ENCODE results near the gene BIRC3.

BIRC3 gene

DNA sequence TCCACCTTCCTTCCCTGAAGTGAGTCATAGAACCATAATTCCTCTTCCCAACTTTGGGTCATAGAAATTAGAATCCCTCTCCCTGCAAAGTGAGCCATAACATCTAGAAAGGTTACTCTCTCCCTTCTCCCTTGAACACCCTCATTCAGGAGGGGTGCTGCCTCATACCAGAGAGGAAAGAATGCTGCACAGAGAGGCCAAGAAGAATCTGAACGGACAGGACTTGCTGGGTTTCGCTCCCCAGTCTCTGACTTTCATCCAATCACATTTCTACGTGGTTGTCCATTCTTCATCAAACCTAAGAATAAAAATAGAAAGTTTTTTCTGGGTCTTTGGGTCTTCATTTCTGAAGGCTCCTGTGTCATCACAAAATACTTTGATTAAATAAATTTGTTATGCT is 31.0 kb upstream of the BIRC3 start:
- peaks cover 0 to 3% (median 0%) of the 10 kb centered on the region in 5 experiments for H3K27me3 ChIP-seq (replicated peaks in 2 of 5; ENCODE audit: control insufficient read depth in 4 of 5, insufficient read depth in 5 of 5, low read length in 4 of 5)
- no peaks in the 10 kb centered on the region for H3K9me3 ChIP-seq (ENCODE audit: control extremely low read depth in 1 of 5, control insufficient read depth in 4 of 5, insufficient read depth in 2 of 5, low read depth in 1 of 5, low read length in 4 of 5)
- no peak for DNase-seq
- no peak overlapping the region for H3K27ac ChIP-seq (ENCODE audit: insufficient read depth in 1 of 2, low read depth in 1 of 2, low read length in 2 of 2, poor library complexity in 1 of 2, severe bottlenecking in 2 of 2)
- no peak overlapping the region for H3K4me3 ChIP-seq (ENCODE audit: control insufficient read depth in 1 of 7, extremely low read depth in 1 of 7, insufficient read depth in 4 of 7, low read depth in 2 of 7, low read length in 6 of 7)
- WGBS (ENCODE audit: insufficient coverage), result no CpG with 5 or more reads among the region's 3 CpGs
- ChIA-PET CTCF (interaction anchor here (1.2 to 1.9 kb wide), 2 partner anchors 14 to 328 kb away, joined by 3 to 5 read pairs; no protein-coding TSS in a partner anchor), POLR2A (no interaction called here)
- H3K36me3 ChIP-seq (ENCODE audit: control insufficient read depth in 4 of 4, insufficient read depth in 4 of 4, low read length in 3 of 4), result no peaks in the 10 kb centered on the region
- peaks cover 4 to 26% (median 14%) of the 10 kb centered on the region in 4 experiments for H3K4me1 ChIP-seq (ENCODE audit: control extremely low read depth in 1 of 4, control insufficient read depth in 4 of 4, insufficient read depth in 4 of 4, low read length in 3 of 4)

DNA sequence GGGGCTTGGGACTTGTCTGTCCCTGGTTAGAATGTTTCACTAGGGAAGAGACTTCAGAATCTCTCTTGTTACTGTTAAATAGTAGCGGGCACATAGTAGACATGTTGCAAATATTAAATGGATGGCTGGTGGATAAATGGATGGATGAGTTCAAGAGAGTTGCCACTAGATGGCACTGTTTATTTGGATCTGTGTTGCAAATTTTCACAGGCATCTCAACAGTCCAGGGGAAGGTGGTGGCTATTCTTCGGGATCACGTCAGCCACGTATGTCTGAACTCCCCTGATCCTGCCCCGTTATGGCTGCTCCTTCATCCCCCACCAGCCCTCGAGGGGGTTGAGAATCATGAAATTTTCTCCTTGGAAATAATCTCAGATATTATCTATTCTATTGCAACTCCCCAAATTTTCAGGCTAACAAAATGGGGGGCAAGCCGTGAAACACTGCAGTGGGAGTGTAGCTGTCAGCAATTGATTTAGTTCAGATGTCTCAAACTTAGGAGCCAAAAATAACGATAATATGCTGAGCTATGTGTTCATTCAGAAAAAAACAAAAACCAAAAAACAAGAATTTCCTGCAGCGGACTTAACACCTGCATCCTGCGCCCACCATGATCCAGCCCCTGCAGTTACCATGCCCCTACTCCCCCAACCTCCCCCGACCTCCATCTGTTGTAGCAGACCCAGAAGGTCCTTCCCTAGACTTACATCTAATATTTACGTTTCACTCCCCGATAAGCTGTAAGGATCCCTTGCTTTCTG is 29.1 kb upstream of the BIRC3 start:
- 44% methylated on average over 6 of the region's 13 CpGs for WGBS (ENCODE audit: insufficient coverage)
- CTCF ChIA-PET, result interaction anchor here (0.6 to 9.8 kb wide), 27 partner anchors 8 to 377 kb away, joined by 3 to 142 read pairs (median 5); partner anchors contain the start of gene BIRC3
- Histone ChIP-seq H3K27ac (ENCODE audit: insufficient read depth in 1 of 2, low read depth in 1 of 2, low read length in 2 of 2, poor library complexity in 1 of 2, severe bottlenecking in 2 of 2) (no peak overlapping the region), H3K4me1 (ENCODE audit: control extremely low read depth in 1 of 4, control insufficient read depth in 4 of 4, insufficient read depth in 4 of 4, low read length in 3 of 4) (peaks cover 4 to 26% (median 14%) of the 10 kb centered on the region in 4 experiments), H3K9me3 (ENCODE audit: control extremely low read depth in 1 of 5, control insufficient read depth in 4 of 5, insufficient read depth in 2 of 5, low read depth in 1 of 5, low read length in 4 of 5) (no peaks in the 10 kb centered on the region), H3K4me3 (ENCODE audit: control insufficient read depth in 1 of 7, extremely low read depth in 1 of 7, insufficient read depth in 4 of 7, low read depth in 2 of 7, low read length in 6 of 7) (peak overlapping the region in 6 of 7 experiments; percentile 7 to 79 (median 46)), H3K36me3 (ENCODE audit: control insufficient read depth in 4 of 4, insufficient read depth in 4 of 4, low read length in 3 of 4) (no peaks in the 10 kb centered on the region), H3K27me3 (replicated peaks in 2 of 5; ENCODE audit: control insufficient read depth in 4 of 5, insufficient read depth in 5 of 5, low read length in 4 of 5) (no peaks in the 10 kb centered on the region)
- DNase-seq, result peak; percentile 76 to 82 (median 82)
- POLR2A ChIA-PET, result interaction anchor here (2.2 kb wide), 1 partner anchor 59 kb away, joined by 9 read pairs; the partner anchor contains the start of gene BIRC2

DNA sequence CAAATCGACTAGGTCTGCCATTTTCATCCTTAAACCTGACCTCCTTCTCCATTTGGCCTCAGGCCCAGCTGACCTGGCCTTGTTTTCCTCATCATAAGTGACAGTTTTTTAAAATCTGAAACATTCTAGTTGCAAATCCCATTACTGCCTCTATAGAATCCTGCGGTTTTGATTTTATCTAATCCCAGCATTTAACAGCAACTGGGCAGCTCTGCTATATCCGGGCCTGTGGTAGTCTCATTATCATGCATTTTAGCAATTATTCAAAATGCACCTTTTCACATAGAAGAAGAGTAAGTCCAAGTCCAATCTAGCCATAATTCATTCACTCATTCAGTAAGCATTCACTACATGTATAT is 28.6 kb upstream of the BIRC3 start:
- no peaks in the 10 kb centered on the region for H3K9me3 ChIP-seq (ENCODE audit: control extremely low read depth in 1 of 5, control insufficient read depth in 4 of 5, insufficient read depth in 2 of 5, low read depth in 1 of 5, low read length in 4 of 5)
- WGBS (ENCODE audit: insufficient coverage), result 84% methylated on average over 3 of the region's 3 CpGs
- no peaks in the 10 kb centered on the region for H3K36me3 ChIP-seq (ENCODE audit: control insufficient read depth in 4 of 4, insufficient read depth in 4 of 4, low read length in 3 of 4)
- CTCF ChIA-PET, result interaction anchor here (0.9 to 9.8 kb wide), 23 partner anchors 9 to 376 kb away, joined by 3 to 142 read pairs (median 5); partner anchors contain the start of gene BIRC3
- peak overlapping the region in 2 of 7 experiments; percentile 48 to 79 for H3K4me3 ChIP-seq (ENCODE audit: control insufficient read depth in 1 of 7, extremely low read depth in 1 of 7, insufficient read depth in 4 of 7, low read depth in 2 of 7, low read length in 6 of 7)
- DNase-seq, result no peak
- no peaks in the 10 kb centered on the region for H3K27me3 ChIP-seq (replicated peaks in 2 of 5; ENCODE audit: control insufficient read depth in 4 of 5, insufficient read depth in 5 of 5, low read length in 4 of 5)
- peaks cover 4 to 26% (median 14%) of the 10 kb centered on the region in 4 experiments for H3K4me1 ChIP-seq (ENCODE audit: control extremely low read depth in 1 of 4, control insufficient read depth in 4 of 4, insufficient read depth in 4 of 4, low read length in 3 of 4)
- POLR2A ChIA-PET, result interaction anchor here (2.2 kb wide), 1 partner anchor 58 kb away, joined by 9 read pairs; the partner anchor contains the start of gene BIRC2
- H3K27ac ChIP-seq (ENCODE audit: insufficient read depth in 1 of 2, low read depth in 1 of 2, low read length in 2 of 2, poor library complexity in 1 of 2, severe bottlenecking in 2 of 2), result no peak overlapping the region

DNA sequence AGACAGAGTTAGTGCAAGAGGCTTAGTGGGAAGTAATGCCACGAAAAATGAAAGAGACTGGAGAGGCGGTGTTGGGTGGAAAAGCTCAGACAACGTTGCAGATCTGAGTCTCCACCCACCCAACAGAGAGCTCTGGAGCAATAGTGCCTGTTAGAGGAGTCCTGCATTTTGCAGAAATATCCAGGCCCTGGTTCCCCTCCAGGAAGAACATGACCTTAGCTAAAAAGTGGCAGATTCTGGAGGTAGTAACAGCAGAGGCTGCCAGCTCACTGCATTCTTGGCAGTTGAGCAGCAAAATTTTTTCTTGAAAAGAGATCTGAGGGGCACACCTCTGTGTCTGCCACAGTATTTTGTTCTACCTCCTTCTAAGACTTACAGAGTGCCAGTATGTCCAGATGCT is 27.7 kb upstream of the BIRC3 start:
- no peaks in the 10 kb centered on the region for H3K27me3 ChIP-seq (replicated peaks in 2 of 5; ENCODE audit: control insufficient read depth in 4 of 5, insufficient read depth in 5 of 5, low read length in 4 of 5)
- no peak for DNase-seq
- no CpG with 5 or more reads among the region's 3 CpGs for WGBS (ENCODE audit: insufficient coverage)
- POLR2A ChIA-PET, result interaction anchor here (0.9 to 2.2 kb wide), 2 partner anchors 27 to 57 kb away, joined by 3 to 9 read pairs; partner anchors contain the start of gene BIRC2
- no peaks in the 10 kb centered on the region for H3K36me3 ChIP-seq (ENCODE audit: control insufficient read depth in 4 of 4, insufficient read depth in 4 of 4, low read length in 3 of 4)
- H3K27ac ChIP-seq (ENCODE audit: insufficient read depth in 1 of 2, low read depth in 1 of 2, low read length in 2 of 2, poor library complexity in 1 of 2, severe bottlenecking in 2 of 2), result no peak overlapping the region
- CTCF ChIA-PET, result interaction anchor here (0.9 to 9.8 kb wide), 18 partner anchors 10 to 376 kb away, joined by 3 to 142 read pairs (median 5); partner anchors contain the start of gene BIRC3
- H3K4me3 ChIP-seq (ENCODE audit: control insufficient read depth in 1 of 7, extremely low read depth in 1 of 7, insufficient read depth in 4 of 7, low read depth in 2 of 7, low read length in 6 of 7), result no peak overlapping the region
- H3K9me3 ChIP-seq (ENCODE audit: control extremely low read depth in 1 of 5, control insufficient read depth in 4 of 5, insufficient read depth in 2 of 5, low read depth in 1 of 5, low read length in 4 of 5), result no peaks in the 10 kb centered on the region
- H3K4me1 ChIP-seq (ENCODE audit: control extremely low read depth in 1 of 4, control insufficient read depth in 4 of 4, insufficient read depth in 4 of 4, low read length in 3 of 4), result peaks cover 4 to 27% (median 15%) of the 10 kb centered on the region in 4 experiments

DNA sequence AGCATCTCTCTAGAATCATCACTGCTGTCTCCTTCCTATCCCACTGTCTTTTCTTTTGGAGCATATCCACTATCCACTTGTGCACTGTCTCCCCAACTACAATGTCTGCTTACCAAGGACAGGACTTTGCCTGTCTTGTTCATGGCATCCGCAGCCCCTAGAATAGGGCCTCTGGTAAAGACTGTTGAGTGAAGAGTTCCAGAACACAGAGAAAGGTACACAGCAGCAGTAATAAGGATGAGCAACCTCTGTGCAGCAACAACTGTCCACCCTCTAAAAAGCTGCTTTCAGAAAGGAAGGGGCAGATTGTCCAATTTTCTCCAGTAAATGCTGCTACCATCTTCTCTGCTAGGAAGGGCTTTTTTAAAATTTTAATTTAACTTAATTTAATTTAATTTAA is 25.5 kb upstream of the BIRC3 start:
- Histone ChIP-seq H3K27me3 (replicated peaks in 2 of 5; ENCODE audit: control insufficient read depth in 4 of 5, insufficient read depth in 5 of 5, low read length in 4 of 5) (no peaks in the 10 kb centered on the region), H3K36me3 (ENCODE audit: control insufficient read depth in 4 of 4, insufficient read depth in 4 of 4, low read length in 3 of 4) (no peaks in the 10 kb centered on the region), H3K27ac (ENCODE audit: insufficient read depth in 1 of 2, low read depth in 1 of 2, low read length in 2 of 2, poor library complexity in 1 of 2, severe bottlenecking in 2 of 2) (no peak overlapping the region), H3K4me3 (ENCODE audit: control insufficient read depth in 1 of 7, extremely low read depth in 1 of 7, insufficient read depth in 4 of 7, low read depth in 2 of 7, low read length in 6 of 7) (no peak overlapping the region), H3K4me1 (ENCODE audit: control extremely low read depth in 1 of 4, control insufficient read depth in 4 of 4, insufficient read depth in 4 of 4, low read length in 3 of 4) (peaks cover 4 to 27% (median 15%) of the 10 kb centered on the region in 4 experiments), H3K9me3 (ENCODE audit: control extremely low read depth in 1 of 5, control insufficient read depth in 4 of 5, insufficient read depth in 2 of 5, low read depth in 1 of 5, low read length in 4 of 5) (no peaks in the 10 kb centered on the region)
- no peak for DNase-seq
- ChIA-PET POLR2A (no interaction called here), CTCF (interaction anchor here (1.1 to 9.8 kb wide), 8 partner anchors 9 to 321 kb away, joined by 3 to 142 read pairs (median 6); partner anchors contain the start of gene BIRC3)
- WGBS (ENCODE audit: insufficient coverage), result 100% methylated on average over 1 of the region's 1 CpG

DNA sequence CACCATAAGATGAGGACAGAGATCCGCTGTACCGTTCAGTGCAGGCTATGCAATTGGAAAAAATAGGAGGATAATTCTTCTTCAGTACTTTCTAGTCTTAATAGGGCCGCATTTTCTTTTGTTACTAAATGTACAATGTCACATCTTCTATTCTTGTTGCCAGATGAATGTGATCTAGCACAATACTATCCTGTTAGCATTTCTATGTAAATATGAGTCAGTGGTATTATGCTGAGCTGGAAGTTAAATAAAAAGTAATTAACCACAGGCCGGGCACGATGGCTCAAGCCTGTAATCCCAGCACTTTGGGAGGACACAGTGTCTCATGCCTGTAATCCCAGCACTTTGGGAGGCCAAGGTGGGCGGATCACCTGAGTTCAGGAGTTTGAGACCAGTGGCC is 24.4 kb upstream of the BIRC3 start:
- ChIA-PET CTCF (interaction anchor here (0.8 to 9.8 kb wide), 12 partner anchors 11 to 320 kb away, joined by 3 to 142 read pairs (median 6); partner anchors contain the start of gene BIRC3), POLR2A (no interaction called here)
- Histone ChIP-seq H3K9me3 (ENCODE audit: control extremely low read depth in 1 of 5, control insufficient read depth in 4 of 5, insufficient read depth in 2 of 5, low read depth in 1 of 5, low read length in 4 of 5) (no peaks in the 10 kb centered on the region), H3K27ac (ENCODE audit: insufficient read depth in 1 of 2, low read depth in 1 of 2, low read length in 2 of 2, poor library complexity in 1 of 2, severe bottlenecking in 2 of 2) (no peak overlapping the region), H3K4me1 (ENCODE audit: control extremely low read depth in 1 of 4, control insufficient read depth in 4 of 4, insufficient read depth in 4 of 4, low read length in 3 of 4) (peaks cover under 1 to 21% (median 13%) of the 10 kb centered on the region in 4 experiments), H3K4me3 (ENCODE audit: control insufficient read depth in 1 of 7, extremely low read depth in 1 of 7, insufficient read depth in 4 of 7, low read depth in 2 of 7, low read length in 6 of 7) (no peak overlapping the region), H3K27me3 (replicated peaks in 2 of 5; ENCODE audit: control insufficient read depth in 4 of 5, insufficient read depth in 5 of 5, low read length in 4 of 5) (no peaks in the 10 kb centered on the region), H3K36me3 (ENCODE audit: control insufficient read depth in 4 of 4, insufficient read depth in 4 of 4, low read length in 3 of 4) (no peaks in the 10 kb centered on the region)
- WGBS (ENCODE audit: insufficient coverage), result 90% methylated on average over 4 of the region's 6 CpGs
- DNase-seq, result no peak

Measured in common myeloid progenitor, CD34-positive (primary cell).